ENCODE measurements around the gene PPIF.

The PPIF gene

GRCh38 chr10:79375321-79376077 is 28.2 kb downstream of the PPIF start:
- peak; percentile 28 for DNase-seq (ENCODE audit: low spot score)

DNA sequence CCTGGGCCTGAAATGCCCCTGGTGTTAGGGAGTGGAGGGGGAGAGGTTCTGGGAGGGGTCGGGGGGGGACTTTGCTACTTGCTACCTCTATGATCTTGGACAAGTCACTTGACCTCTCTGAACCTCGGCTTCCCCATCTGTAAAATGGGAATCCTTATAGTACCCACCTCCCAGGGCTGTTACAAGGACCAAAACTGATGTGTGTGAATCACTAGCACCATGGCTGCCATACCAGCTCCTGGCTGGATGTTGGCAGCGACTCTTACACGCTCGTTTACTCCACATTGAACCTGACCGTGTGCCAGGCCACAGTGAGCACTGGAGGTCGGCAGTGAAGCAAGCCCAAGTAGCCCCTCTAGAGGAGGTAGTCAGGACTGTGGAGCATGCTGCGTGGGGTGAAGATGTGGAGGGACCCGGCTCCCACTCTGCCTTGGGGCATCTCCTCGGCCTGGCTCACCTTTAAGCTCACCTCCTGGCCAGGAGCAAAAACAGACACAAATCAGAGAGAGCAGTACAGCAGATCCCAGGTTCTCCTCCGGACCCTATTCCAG is 28.9 kb downstream of the PPIF start:
- DNase-seq (ENCODE audit: low spot score), result no peak

DNA sequence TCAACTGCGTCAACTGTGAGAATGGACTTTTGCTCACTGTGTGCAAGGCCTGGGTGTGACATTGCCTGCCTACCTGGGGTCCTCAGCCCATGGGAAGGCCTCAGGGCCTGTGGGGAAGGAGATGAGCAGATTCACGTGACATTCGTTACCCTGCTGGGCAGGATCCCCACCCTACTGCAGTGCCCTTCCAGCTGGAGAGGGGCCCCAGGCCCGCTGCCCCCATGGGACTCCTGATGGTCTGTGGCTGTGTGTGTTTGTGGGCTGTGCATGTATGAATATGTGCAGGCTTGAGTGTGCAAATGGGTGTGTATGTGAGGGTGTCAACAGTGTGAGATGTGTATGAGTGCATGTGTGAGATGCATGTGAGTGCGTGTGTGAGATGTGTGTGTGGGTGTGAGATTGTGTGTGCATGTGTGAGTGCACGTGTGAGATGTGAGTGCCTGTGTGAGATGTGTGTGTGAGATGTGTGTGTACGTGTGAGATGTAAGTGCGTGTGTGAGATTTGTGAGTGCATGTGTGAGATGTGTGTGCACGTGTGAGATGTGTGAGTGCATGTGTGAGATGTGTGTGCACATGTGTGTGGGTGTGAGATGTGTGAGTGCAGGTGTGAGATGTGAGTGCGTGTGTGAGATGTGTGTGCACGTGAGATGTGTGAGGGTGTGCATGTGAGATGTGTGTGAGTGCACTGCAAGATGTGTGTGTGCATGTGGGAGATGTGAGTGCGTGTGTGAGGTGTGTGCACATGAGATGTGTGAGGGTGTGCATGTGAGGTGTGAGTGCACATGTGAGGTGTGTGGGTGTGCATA is 29.7 kb downstream of the PPIF start:
- DNase-seq (ENCODE audit: low spot score), result no peak

- DNase-seq (ENCODE audit: low spot score), result no peak
Observed at GRCh38 chr10:79377557-79378382, 30.5 kb downstream of the PPIF start.

DNA sequence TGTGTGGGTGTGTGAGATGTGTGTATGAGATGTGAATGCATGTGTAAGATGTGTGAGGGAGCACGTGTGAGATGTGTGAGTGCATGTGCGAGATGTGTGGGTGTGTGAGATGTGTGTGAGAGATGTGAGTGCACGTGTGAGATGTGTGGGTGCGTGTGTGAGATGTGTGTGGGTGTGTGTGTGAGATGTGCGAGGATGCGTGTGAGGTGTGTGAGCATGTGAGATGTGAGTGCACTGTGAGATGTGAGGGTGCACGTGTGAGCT is 31.0 kb downstream of the PPIF start:
- DNase-seq (ENCODE audit: low spot score), result no peak

GRCh38 chr10:79378647-79379511 is 31.6 kb downstream of the PPIF start:
- DNase-seq (ENCODE audit: low spot score), result no peak

DNA sequence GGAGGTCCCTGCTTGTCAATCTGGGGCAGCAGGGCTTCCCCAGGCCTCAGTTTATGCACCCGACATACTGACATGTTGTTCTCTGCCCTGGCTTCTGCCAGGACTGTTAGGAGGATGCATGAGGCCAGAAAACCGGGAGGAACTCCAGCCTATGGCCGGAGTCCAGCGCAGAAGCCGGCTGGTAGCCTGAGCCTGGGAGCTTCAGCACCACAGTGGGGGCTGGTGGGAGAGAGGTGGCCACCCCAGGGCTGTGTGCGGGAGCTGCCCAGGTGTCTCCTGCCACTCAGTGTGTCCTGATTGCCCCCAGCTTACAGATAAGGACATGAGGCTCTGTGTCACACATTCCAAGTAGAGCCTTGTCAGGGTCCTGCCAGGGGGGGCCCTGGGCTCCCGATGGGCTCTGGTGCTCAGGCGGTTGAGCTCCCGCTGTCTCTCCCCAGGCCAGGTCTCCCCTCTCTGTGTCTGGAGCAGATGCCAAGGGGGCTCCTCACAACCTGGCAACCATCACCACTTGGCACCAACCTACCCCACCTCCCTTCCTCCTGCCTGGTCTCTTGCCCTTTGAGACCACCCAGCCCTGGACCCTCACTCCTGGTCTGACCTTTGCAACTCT is 32.3 kb downstream of the PPIF start:
- DNase-seq (ENCODE audit: low spot score), result peak; percentile 60

- DNase-seq (ENCODE audit: low spot score), result peak; percentile 82
Observed at GRCh38 chr10:79380125-79380945, 33.1 kb downstream of the PPIF start.

GRCh38 chr10:79380946-79381721 is 33.9 kb downstream of the PPIF start:
- DNase-seq (ENCODE audit: low spot score), result no peak

DNA sequence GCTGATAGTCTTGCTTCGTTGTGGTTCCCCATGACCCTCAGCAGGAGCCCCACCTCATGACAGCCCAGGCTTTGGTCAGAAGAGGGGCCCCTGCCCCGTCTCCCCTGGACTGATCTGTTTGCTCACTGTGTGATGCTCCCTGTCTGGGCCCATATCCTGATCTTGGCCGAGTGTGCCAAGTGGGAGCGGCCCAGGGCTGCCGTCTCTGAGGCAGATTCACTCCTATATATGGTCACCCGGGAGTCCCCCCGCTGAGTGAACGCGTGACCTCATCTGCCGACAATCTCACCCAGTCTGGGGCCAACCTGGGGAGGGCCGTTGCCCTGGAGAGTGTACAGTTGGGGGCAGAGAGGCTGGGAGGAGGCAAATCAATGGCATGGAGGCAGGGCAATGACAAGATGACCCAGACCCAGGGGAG is 34.5 kb downstream of the PPIF start:
- DNase-seq (ENCODE audit: low spot score), result peak; percentile 90

GRCh38 chr10:79382491-79382941 is 35.2 kb downstream of the PPIF start:
- no peak for DNase-seq (ENCODE audit: low spot score)

GRCh38 chr10:79383974-79384606 is 36.8 kb downstream of the PPIF start:
- DNase-seq (ENCODE audit: low spot score), result no peak

DNA sequence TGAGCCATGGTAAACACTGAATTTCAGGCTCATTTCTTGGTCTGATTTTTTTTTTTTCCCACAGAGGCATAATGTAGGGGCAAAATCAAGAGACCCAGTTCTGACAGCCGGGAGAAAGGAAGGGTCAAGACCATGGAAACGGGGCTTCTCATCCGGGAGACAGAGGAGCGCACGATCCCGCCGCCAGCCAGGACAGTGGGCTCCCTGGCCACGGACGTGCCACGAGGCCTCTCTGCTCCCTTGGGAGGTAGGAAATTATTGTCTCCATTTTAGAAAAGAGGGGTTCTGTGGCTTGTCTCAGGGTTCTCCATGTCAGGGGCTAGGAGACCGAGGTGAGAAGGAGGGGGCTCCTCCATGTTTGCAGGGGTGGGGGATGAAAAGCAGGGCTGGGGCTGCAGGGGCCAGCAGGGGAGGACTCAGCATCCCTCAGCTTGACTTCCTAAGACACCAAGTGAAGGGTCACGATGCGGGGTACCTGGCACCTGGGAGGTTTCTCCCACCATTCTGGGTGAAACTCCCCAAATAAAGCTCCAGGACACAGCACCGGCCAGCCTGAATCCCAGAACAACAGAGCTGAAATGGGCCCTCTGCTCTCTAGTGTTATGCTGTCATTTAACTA is 37.6 kb downstream of the PPIF start:
- DNase-seq (ENCODE audit: low spot score), result no peak

GRCh38 chr10:79385392-79385795 is 38.1 kb downstream of the PPIF start:
- no peak for DNase-seq (ENCODE audit: low spot score)

- no peak for DNase-seq (ENCODE audit: low spot score)
Observed at GRCh38 chr10:79385804-79386531, 38.7 kb downstream of the PPIF start.

DNA sequence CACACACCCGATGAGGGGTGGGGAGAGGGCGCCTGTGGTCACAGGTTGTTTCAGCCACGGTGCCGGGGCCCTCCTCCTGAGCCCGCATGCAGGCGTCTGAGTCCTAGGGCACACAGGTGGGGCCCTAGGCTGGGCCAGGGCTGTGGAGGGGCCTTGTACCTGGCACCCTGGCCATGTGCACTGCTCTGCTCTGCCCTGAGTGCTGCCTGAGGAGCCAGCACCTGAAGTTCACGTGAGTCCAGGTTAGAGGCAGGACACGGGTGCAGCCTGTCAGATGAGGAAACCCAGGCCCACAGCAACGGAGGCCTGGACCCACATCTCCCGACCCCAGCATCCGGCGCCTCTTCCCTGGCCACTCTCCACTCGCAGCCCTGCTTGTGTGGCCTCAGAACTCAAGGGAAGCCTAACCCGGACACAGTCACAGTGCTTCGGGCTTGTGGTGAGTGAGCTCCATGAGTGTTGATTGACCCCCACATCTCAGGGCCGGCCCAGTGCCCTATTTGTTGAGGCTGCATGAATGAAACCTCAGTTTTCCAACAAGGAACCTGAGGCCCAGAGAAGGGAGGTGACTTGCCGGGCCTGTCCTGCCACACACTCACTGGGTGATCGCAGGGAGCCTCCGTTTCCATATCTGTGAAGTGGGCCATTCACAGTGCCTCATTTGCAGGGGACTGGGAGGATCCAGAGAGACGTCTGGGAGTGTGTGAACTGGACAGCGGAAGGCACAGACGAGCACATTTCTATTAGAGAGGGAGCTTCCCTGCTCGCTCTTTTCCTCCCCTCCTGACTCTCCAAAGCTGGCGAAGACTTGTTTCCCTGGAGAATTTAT is 39.6 kb downstream of the PPIF start:
- no peak for DNase-seq (ENCODE audit: low spot score)
